GM19397 (cell line): ENCODE data around the gene KRTAP3-3.
"Not testable (repeated sequence)": the region's sequence is repeated elsewhere in the genome, so short reads cannot be mapped to it uniquely, and the experiment has no call there.

Experiments
- ATAC-seq: cut with Tn5 transposase; IDR thresholded peaks from one replicate; pipeline ENCODE4 v1.9.1; 2021; ENCODE audit warnings: mild to moderate bottlenecking, moderate library complexity; ENCODE audit not compliant: unreplicated experiment

Gene KRTAP3-3

DNA sequence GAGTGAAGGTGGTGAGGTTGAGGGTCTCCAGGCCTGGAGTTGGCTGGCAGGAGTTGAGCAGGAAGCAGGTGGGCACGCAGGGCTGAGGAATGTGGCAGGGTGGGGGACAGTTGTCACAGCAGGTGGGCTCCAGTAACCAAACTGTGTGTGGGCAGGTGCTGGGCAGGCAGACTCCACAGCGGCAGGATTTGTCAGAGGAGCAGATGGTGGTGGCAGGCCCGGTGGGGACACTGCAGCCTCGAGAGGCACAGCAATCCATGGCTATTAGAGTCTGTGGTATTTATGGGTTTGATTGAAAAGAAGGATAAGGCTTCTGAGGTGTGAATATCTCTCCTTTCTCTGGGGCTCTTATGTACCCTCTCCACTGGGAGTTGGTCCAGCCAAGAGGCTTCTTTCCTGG lies at the start of gene KRTAP3-3:
KRTAP3-3 (minus strand) TSS at position 326 of the 400 bp plus-strand sequence; CDS start at position 259, 67 bp downstream.
- no peak for ATAC-seq

DNA sequence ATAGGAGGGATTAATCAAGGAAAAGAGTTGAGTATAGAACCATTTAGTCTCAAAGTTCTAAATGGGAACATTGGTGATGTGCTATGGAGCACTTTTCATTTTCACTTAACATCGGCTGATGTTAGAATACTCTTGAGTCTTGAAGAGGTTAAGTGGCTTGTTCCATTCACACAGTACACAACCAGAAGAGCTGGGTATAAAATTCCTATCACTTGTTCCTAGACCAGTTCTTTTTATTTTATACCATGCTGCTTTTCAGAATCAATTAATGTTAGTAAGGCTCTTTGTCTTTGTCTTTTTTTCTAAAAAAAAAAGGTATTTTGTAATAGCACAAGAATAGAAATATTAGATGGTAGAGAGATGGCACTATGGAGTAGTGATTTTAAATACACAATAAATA lies 49.0 kb upstream of the KRTAP3-3 start:
- ATAC-seq = no peak

DNA sequence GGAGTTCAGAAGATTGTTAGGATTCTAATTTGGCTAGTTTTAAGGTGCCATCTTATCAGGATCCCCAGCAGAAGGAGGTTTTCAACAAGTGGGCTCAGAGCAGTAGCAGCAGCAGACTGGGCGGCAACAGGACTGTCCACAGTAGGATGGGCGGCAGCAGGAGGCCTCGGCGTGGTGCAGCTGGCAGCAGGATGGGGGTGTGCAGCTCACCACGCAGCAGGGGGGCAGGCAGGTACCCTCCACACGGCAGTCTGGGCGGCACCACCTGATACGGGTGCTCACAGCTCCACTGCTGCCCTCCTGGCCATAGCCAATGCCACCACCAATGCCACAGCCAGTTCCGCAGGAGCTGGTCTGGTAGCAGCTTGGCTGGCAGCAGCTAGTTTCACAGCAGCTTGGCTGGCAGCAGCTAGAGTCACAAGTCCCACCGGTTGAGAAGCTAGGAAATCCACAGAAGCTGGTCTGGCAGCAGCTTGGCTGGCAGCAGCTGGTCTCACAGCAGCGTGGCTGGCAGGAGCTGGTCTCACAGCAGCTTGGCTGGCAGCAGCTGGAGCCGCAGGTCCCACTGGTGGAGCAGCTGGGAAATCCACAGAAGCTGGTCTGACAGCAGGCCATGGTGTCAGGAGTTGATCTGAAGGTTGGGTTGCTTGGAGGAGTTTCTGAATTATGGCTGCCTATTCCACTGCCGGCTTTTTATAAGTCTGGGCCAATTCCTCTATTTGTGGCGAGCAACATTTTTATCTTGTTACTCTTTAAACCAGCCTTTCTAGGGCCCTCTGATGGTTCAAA lies 47.0 kb upstream of the KRTAP3-3 start, which contains the start of gene KRTAP1-1:
KRTAP1-1 (minus strand) TSS at position 668 of the 789 bp plus-strand sequence; CDS start at position 615, 53 bp downstream.
- not testable (repeated sequence) for ATAC-seq

DNA sequence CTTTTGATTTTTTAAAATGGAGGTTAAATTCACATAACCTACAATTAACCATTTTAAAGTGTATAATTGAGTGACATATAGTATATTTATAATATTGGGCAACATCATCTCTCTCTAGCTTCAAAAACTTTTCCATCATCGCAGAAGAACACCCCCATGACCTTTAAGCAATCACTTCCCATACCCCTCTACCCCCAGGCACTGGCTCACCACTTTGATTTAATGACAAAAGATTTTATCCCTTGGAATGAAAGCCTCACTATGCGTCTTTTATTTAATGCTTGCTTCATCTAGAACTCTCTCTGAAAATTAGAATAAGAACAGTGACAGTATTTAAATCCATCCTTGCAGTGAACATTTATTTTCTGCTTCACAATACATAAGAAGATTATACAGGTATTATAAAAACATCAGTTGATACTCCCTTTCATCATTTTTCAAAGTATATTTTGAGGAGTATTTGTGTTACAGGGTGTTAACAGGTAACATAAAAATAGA lies 43.9 kb upstream of the KRTAP3-3 start:
- no peak for ATAC-seq

DNA sequence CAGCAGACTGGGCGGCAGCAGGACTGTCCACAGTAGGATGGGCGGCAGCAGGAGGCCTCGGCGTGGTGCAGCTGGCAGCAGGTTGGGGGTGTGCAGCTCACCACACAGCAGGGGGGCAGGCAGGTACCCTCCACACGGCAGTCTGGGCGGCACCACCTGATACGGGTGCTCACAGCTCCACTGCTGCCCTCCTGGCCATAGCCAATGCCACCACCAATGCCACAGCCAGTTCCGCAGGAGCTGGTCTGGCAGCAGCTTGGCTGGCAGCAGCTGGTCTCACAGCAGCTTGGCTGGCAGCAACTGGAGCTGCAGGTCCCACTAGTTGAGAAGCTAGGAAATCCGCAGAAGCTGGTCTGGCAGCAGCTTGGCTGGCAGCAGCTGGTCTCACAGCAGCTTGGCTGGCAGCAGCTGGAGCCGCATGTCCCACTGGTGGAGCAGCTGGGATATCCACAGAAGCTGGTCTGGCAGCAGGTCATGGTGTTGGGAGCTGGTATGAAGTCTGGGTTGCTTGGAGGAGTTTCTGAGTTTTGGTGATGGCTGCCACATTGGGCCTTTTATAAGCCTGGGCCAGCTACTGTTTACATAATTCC lies 40.5 kb upstream of the KRTAP3-3 start, which contains the start of gene KRTAP1-3:
KRTAP1-3 (minus strand) TSS at position 529 of the 590 bp plus-strand sequence; CDS start at position 476, 53 bp downstream.
- ATAC-seq = not testable (repeated sequence)

DNA sequence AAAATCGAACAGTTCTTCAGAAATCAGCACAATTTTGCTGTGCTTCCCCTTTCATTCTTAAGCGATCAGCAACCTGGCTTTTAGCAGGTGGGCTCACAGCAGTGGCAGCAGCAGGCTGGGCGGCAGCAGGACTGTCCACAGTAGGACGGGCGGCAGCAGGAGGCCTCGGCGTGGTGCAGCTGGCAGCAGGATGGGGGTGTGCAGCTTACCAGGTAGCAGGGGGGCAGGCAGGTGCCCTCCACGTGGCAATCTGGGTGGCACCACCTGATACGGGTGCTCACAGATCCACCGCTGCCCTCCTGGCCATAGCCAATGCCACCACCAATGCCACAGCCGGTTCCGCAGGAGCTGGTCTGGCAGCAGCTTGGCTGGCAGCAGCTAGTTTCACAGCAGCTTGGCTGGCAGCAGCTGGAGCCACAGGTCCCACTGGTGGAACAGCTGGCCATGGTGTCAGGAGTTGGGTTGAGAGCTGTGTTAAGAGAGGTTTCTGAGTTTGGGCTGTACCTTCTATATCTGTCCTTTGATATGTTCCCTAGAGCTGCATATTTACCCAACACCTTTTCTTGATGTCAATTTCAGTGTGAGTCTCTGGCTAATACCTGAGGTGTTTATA lies 35.8 kb upstream of the KRTAP3-3 start, which contains the start of gene KRTAP1-4:
KRTAP1-4 (minus strand) TSS at position 563 of the 613 bp plus-strand sequence; CDS start at position 446, 117 bp downstream.
- ATAC-seq = no peak

DNA sequence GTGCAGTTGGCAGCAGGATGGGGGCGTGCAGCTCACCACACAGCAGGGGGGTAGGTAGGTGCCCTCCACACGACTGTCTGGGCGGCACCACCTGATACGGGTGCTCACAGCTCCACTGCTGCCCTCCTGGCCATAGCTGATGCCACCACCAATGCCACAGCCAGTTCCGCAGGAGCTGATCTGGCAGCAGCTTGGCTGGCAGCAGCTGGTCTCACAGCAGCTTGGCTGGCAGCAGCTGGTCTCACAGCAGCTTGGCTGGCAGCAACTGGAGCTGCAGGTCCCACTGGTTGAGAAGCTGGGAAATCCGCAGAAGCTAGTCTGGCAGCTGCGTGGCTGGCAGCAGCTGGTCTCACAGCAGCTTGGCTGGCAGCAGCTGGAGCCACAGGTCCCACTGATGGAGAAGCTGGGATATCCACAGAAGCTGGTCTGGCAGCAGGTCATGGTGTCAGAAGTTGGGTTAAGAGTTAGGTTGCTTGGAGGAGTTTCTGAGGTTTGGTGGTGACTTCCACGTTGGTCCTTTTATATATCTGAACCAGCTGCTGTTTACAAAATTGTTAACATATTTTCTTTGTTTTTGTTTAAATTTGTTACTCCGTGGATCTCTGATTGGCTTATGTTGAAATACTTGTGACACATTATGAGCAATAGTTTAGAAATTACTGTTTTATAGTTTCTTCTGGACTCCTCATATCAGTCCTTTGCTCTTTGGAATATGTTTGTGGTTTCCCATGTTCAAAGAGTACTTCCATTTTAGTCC lies 32.9 kb upstream of the KRTAP3-3 start, which contains the start of gene KRTAP1-5:
KRTAP1-5 (minus strand) TSS at position 494 of the 757 bp plus-strand sequence; CDS start at position 441, 53 bp downstream.
- ATAC-seq = no peak

DNA sequence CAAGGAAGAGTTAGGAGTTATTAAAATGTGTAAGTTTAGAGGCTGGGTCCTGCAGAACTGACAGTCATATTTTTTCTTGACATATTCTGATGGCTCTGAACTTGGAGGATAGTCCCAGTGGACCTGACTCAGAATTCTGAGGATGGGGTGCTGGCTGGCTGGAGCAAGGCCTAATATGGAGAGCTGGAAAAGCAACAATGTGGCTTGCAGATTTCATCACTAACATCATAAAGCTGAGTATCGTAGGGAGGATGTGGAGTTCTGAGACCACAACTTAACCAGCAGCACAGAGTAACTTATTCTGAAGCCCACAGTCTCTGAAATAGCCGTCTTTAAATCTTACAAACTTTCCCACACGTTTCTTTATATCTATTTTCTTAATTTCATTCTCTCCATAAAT lies 30.7 kb upstream of the KRTAP3-3 start:
- ATAC-seq = no peak

DNA sequence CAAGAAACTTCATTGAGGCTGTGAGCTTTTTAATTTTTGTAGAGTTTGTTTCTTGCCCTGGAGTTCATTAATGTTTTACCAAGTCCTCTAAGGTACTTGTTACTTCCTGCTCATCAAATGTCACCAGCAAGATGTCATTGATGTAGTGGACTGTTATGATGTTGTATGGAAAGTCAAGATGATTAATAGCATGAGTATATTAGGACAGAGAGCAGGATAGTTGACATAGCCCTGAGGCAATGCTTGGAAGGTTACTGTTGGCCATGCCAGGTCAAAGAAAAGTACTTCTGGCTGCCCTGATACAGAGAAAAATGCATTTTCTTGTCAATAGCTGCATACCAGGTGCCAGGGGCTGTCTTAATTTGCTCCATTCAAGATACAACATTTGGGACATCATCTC lies 26.4 kb upstream of the KRTAP3-3 start:
- no peak for ATAC-seq

DNA sequence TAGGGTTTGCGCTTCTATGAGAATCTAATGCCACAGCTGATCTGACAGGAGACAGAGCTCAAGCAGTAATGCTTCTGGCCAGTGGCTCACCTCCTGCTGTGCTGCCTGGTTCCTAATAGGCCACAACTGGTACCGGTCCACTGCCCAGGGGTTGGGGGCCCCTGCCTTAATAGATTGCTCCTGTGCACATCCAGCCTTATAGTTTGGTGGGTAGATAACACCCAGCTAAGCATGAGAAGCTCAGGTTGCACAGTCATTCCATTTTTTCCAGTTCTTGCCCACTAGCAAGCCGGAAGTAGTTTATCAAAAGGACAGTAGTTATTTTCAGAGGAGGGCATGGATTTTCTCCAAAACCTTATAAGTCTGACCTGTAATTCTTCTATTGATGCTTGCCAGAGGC lies 25.5 kb upstream of the KRTAP3-3 start:
- no peak for ATAC-seq

DNA sequence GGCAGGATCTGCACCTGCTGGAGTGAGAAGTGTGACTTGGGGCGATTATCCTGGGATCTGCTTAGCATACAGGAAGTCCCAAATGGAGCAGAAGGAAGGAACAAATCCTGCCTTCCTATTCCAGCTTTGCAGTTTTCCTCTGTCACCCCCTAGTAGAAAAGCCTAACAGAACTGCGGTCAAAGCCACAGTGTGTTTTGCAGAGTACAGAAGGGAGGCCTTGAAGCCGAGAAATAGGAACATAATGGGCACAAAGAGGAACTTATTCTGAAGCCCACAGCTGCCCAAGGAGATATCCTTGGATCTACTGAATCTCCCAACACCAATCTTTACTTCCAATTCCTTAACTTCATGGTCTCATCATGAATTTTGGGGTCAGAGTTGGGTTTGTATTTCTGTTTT lies 24.6 kb upstream of the KRTAP3-3 start:
- ATAC-seq = no peak

DNA sequence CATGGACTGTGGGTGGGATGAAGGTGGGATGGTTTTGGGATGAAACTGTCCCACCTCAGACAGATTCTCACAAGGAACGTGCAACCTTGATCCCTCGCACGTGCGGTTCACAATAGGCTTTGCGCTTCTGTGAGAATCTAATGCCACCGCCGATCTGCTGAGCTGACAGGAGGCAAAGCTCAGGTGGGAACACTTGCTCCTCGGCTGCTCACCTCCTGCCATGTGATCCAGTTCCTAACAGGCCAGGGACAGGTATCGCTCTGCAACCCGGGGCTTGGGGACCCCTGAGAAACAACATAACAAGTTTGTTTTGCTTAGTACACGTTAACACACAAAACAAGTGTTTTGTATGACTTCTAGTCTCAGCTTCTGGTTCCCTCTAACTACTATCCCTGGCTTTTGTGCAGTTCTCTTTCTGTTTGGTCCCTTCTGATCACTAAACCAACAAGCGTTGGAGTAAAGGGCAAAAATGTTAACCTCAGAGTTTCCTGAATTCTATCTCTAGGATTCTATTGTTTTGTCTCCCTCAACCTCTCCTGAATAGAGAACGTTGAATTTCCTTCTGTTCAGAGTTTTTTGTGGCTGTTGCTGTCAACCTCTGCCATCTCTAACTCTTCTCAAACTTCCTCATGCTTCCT lies 22.7 kb upstream of the KRTAP3-3 start:
- no peak for ATAC-seq

DNA sequence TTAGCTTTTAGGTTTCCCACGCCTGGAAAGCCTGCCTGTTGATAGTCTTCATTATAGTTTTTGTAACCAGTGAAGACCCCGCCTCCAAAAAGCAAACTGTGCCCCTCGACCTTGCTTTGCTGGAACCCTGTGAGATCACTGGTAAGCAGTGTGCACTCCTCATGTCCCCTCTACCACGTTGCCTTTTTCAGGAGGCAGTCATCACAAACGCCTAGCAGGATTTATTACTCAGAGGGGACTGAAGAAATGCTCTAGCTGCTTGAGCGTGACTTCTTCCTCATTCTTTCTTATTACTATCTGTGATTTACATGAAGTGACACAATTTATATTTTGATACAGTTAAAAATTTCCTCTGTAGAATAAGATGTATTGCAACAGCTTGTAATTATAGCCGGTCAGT lies 21.5 kb upstream of the KRTAP3-3 start:
- no peak for ATAC-seq

DNA sequence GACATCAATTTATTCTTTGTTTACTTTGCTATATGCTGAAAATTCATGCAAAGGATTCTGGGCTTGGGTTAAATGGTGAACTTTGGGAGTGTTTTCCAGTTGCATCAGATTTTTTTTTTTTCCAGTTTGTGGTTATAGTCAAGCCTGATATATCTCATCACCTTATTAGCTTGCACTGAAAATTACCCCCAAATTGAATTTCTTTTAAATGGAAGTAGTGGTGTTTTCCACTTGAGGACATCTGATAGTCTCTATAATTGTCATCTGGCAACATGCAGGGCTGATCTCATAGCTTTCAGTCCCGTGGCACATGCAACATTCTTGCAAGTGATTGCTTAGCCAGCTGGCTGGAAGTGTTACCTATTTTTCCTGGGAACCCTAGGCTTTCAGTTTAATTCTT lies 19.6 kb upstream of the KRTAP3-3 start:
- ATAC-seq = no peak

DNA sequence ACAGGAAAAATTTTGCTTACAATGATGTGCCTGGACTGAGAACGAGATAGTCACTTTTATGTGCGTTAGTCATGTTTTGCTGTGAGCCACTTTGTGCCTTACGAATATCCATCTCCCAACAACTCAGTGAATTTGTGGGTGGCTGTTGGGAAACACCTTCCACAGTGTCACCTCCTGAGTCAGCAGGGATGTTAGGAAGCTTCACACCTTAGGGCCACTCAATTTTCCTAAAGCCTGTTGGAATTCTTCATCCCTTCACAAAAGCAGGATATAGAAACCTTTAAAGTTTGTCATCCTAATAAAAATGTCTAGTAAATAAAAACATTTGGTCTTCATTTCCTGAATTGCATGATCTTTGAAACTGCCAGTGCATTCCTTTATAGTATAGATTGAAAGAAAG lies 19.2 kb upstream of the KRTAP3-3 start:
- ATAC-seq = no peak

DNA sequence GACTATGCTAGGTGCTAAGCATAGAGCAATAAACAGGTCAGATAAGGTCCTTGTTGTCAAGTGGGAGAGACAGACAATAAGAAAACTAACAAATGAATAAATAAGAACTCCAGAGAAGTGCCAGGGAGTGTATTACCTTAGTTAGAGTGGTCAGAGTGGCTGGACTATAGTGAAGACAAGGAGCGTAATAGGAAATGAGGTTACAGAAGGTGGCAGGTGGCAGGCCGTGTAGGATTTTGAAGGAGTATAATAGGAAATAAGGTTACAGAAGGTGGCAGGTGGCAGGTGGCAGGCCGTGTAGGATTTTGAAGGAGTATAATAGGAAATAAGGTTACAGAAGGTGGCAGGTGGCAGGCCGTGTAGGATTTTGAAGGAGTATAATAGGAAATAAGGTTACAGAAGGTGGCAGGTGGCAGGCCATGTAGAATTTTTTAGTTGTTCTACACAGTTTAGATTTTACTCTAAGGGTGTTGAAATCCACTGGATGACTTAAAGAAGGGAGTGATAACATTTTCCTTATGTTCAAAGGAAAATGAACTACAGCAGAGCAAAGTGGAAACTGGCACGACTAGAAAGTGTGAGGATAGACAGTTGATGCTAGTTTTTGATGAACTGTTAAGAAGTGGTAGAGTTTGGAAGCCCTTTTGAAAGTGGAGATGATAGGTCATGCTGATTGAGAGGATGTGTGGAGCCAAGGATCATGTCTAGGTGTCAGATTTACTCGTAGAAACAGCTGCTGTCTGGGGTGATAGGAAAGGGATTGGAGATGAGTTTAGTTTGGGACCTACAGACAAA lies 18.6 kb upstream of the KRTAP3-3 start:
- no peak for ATAC-seq

DNA sequence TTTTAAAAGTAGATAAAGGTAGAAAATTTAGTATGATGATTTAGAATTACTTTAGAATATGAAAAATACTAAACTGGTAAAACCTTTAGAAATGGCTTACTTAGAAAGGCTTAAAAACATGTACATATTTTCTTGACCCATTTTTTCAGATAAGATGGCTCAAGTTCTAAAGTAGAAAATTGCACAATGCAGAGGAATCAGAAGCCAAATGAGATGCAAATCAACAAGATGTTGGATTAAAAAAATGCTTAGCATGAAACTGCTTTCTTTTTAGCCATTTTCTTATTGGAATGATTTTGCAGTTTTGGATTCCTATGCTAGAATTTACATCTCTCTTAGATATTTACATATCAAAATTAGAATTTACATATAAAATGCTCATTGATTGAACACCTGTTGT lies 16.5 kb upstream of the KRTAP3-3 start:
- no peak for ATAC-seq

DNA sequence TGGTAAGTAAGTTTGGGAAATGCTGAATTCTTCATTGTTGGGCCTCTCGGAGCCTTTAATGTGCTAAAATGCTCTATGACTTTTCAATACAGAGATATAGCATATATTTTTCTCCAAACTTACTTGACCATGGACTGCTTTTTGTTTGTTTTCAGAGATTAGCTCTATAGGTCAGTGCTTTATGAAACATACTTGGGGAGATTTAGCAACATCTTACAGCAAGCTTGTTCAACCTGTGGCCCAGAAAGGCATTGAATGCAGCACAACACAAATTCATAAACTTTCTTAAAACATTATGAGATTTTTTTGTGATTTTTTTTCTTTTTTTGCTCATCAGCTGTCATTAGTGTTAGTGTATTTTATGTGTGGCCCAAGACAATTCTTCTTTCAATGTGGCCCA lies 16.0 kb upstream of the KRTAP3-3 start:
- no peak for ATAC-seq

DNA sequence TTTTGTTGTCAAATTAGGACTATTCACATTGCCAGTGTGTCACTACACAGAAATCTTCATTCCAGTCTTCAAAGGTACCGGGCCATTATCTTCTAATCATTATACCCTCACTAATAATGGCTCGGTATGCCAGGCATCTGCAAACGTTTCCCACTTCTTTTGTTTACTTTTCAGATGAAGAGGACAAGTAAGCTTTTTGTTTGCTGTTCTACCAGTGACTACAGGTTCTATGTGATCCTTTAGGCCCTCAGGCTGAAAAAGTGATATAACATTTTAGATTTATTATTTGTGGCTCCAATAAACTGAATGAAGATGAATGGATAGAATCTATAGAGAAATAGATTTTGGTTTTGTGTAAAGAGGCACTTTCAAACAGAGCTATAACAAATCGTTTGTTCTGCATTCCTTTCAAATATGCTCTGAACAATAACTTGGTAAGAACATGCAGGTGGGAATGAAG lies 15.4 kb upstream of the KRTAP3-3 start:
- no peak for ATAC-seq
